ENCODE data around the gene GOLIM4.

The GOLIM4 gene

DNA sequence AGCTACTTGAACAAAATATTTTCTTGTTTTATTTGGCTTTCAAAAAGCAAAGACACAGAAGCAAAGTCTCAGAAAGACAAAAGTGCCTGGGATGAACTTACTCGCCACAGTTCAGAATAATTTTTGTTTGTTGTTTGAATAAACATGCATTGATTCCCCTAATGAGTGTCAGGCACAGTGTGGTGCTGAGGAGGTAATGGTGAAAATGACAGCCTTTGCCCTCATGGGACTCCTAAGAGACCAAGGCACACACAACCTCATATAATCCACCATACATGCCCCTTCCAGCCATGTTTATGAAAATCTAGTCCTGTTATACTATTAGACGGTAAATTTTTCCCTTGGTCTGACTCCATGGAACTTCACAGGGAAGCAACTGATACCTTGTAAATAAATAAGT lies 2.5 kb downstream of the GOLIM4 start:
- H2AFZ ChIP-seq (ENCODE audit: low read depth, low read length): no peak overlapping the region
- H3K36me3 ChIP-seq (ENCODE audit: insufficient read depth, low read length): no peaks in the 10 kb centered on the region
- peak overlapping the region; percentile 92 for H3K4me3 ChIP-seq (ENCODE audit: low read length)
- no peaks in the 10 kb centered on the region for H3K27me3 ChIP-seq (ENCODE audit: insufficient read depth, low read length)
- H3K4me1 ChIP-seq (ENCODE audit: insufficient read depth, low read length): peaks cover 28% of the 10 kb centered on the region
- no peaks in the 10 kb centered on the region for H3K9me3 ChIP-seq (ENCODE audit: low read length)

DNA sequence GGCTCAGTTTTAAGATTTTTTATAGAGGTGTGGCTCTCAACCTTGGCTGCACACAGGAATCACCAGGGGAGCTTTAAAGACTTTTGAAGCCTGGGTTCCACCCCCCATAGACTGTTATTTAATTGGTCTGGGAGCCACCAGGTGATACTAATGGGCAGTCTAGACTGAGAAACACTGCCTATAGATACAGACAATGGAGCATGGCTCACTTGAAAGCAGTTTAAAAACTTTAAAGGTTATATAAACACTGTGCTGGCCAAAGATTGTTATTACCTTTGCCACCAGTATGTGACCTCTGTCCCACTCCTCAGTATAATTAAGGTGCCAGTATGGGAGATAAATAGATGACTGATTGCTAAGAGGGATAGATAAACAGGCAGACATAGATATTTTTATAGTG lies 3.8 kb downstream of the GOLIM4 start:
- Histone ChIP-seq H2AFZ (ENCODE audit: low read depth, low read length) (no peak overlapping the region), H3K4me1 (ENCODE audit: insufficient read depth, low read length) (peaks cover 25% of the 10 kb centered on the region), H3K27me3 (ENCODE audit: insufficient read depth, low read length) (no peaks in the 10 kb centered on the region), H3K9me3 (ENCODE audit: low read length) (no peaks in the 10 kb centered on the region), H3K4me3 (ENCODE audit: low read length) (no peak overlapping the region), H3K36me3 (ENCODE audit: insufficient read depth, low read length) (no peaks in the 10 kb centered on the region)

DNA sequence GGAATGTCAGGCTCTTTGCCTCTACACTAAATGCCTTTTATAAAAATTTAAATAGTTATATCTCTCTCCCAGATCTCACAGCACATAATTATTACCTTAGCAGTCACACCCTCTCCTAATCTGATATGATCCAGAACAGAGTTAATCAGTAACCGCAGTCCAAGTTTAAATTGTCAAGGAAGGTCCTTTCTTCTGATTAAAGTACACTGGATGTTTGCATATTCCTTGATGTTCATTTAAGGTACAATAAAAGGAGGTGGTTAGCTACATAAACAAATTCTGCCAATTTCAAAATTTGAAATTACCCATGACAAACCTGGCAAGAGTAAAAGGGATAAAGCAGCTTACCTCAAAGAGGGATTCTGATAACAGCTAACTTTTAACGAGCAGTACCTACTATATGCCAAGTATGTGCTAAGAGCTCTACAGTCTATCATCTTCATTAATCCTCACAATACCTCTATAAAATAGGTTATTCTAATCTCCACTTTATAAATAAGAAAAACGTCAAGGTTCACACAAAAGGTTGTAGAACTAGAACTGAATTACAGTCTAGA lies 4.3 kb downstream of the GOLIM4 start:
- no peak overlapping the region for H3K4me3 ChIP-seq (ENCODE audit: low read length)
- H3K4me1 ChIP-seq (ENCODE audit: insufficient read depth, low read length): peaks cover 21% of the 10 kb centered on the region
- H3K27me3 ChIP-seq (ENCODE audit: insufficient read depth, low read length): no peaks in the 10 kb centered on the region
- H2AFZ ChIP-seq (ENCODE audit: low read depth, low read length): no peak overlapping the region
- no peaks in the 10 kb centered on the region for H3K36me3 ChIP-seq (ENCODE audit: insufficient read depth, low read length)
- H3K9me3 ChIP-seq (ENCODE audit: low read length): no peaks in the 10 kb centered on the region

DNA sequence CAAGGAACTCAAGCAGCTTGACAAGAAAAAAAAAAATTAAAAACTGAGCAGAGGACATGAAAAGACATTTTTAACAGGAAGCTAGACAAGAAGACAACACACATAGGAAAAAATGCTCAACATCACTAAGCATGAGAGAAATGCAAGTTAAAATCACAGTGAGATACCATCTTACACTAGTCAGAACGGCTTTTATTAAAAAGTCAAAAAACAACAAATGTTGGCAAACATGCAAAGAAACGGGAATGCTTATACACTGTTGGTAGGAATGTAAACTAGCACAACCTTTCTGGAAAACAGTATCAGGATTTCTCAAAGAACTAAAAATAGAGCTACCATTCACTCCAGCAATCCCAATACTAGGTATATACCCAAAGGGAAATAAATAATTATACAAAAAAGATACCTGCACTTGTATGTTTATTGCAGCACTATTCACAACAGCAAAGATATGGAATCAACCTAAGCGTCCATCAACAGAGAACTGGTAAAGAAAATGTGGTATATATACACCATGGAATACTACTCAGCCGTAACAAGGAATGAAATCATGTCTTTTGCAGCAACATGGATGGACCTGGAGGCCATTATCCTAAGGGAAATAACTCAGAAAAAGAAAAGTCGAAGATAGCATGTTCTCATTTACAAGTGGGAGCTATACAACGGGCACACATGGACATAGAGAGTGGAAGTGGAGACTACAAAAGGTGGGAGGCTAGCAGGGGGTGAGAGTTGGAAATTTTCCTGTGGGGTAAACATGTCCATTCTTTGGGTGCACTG lies 5.2 kb downstream of the GOLIM4 start:
- peaks cover 21% of the 10 kb centered on the region for H3K4me1 ChIP-seq (ENCODE audit: insufficient read depth, low read length)
- H3K27me3 ChIP-seq (ENCODE audit: insufficient read depth, low read length): no peaks in the 10 kb centered on the region
- H3K36me3 ChIP-seq (ENCODE audit: insufficient read depth, low read length): no peaks in the 10 kb centered on the region
- no peak overlapping the region for H3K4me3 ChIP-seq (ENCODE audit: low read length)
- peaks cover 2% of the 10 kb centered on the region for H3K9me3 ChIP-seq (ENCODE audit: low read length)
- no peak overlapping the region for H2AFZ ChIP-seq (ENCODE audit: low read depth, low read length)

DNA sequence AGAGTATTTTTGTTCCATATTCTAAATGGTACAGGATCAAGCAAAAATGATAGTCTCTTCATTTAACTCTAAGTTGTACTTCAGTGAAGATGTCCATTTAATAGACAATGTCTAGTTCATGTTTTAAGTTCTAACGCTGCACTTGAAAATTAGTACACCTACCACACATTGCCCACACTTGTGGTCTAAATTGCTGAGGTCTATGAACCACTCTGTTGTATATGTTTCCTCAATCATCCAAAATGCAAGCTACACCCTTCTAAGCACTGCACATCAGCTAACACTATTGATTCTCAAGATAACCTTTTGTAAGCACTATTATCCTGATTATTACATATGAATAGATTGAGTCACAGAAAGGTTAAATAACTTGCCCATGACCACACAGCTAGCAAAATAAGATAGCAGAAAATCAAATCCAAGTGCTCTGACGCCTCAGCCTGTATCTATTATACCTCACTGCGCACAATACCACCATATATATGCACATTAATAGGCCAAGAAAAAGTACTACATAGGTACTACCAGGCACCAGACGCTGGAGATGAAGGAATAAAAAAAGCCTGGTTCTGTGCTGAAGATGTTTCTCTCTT lies 6.4 kb downstream of the GOLIM4 start:
- Histone ChIP-seq H3K4me3 (ENCODE audit: low read length) (no peak overlapping the region), H3K36me3 (ENCODE audit: insufficient read depth, low read length) (no peaks in the 10 kb centered on the region), H3K9me3 (ENCODE audit: low read length) (peaks cover 4% of the 10 kb centered on the region), H3K4me1 (ENCODE audit: insufficient read depth, low read length) (peaks cover 21% of the 10 kb centered on the region), H3K27me3 (ENCODE audit: insufficient read depth, low read length) (no peaks in the 10 kb centered on the region), H2AFZ (ENCODE audit: low read depth, low read length) (no peak overlapping the region)

DNA sequence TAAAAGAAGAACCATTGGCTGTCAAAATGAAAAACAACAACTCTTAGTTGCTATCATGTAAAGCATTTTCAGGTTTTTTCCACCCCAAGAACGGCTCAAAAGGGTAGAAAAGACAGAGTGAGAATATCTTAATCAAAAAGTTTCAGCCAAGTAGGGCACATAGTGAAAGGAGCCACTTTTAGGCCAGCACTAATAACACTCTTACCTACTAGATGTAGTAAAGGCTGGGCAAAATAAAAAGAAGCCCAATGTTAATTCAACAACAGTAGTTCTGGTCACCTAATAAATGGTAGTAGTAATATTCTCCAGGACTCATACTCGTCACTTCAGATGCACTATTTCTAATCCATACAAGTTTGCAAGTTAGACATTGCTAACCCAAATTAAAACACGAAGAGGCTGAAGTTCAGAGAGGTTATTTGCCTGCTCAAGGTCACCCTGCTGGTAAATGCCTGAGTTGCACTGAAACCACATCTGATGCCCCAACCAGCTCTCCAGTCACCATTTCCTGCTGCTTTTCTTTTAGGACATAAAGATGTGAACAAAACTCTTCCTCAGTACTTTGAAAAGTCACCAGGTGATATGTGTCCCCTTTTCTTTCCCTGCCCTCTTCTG lies 7.5 kb downstream of the GOLIM4 start:
- Histone ChIP-seq H3K36me3 (ENCODE audit: insufficient read depth, low read length) (no peaks in the 10 kb centered on the region), H2AFZ (ENCODE audit: low read depth, low read length) (no peak overlapping the region), H3K9me3 (ENCODE audit: low read length) (peaks cover 4% of the 10 kb centered on the region), H3K4me1 (ENCODE audit: insufficient read depth, low read length) (peaks cover 12% of the 10 kb centered on the region), H3K4me3 (ENCODE audit: low read length) (no peak overlapping the region), H3K27me3 (ENCODE audit: insufficient read depth, low read length) (no peaks in the 10 kb centered on the region)

DNA sequence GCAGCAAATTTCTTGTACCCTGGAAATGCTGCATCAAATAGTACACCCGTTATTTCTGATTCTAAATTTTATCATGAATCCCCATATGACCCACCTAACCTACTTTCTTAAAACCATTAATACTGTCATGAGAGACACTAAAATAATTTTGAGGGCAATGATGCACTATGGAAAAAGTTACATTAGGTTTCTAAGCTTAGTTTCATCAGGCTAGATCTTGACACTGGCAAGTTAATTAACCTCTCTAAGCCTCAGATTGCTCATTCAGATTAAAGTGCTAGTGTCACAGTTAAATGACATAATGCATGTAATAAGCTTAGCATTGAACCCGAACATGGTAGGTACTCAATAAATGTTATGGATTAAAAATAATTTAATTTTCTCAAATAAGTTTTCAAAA lies 8.2 kb downstream of the GOLIM4 start:
- Histone ChIP-seq H3K27me3 (ENCODE audit: insufficient read depth, low read length) (no peaks in the 10 kb centered on the region), H3K36me3 (ENCODE audit: insufficient read depth, low read length) (no peaks in the 10 kb centered on the region), H3K4me1 (ENCODE audit: insufficient read depth, low read length) (peaks cover 5% of the 10 kb centered on the region), H3K4me3 (ENCODE audit: low read length) (no peak overlapping the region), H3K9me3 (ENCODE audit: low read length) (peaks cover 4% of the 10 kb centered on the region), H2AFZ (ENCODE audit: low read depth, low read length) (no peak overlapping the region)

DNA sequence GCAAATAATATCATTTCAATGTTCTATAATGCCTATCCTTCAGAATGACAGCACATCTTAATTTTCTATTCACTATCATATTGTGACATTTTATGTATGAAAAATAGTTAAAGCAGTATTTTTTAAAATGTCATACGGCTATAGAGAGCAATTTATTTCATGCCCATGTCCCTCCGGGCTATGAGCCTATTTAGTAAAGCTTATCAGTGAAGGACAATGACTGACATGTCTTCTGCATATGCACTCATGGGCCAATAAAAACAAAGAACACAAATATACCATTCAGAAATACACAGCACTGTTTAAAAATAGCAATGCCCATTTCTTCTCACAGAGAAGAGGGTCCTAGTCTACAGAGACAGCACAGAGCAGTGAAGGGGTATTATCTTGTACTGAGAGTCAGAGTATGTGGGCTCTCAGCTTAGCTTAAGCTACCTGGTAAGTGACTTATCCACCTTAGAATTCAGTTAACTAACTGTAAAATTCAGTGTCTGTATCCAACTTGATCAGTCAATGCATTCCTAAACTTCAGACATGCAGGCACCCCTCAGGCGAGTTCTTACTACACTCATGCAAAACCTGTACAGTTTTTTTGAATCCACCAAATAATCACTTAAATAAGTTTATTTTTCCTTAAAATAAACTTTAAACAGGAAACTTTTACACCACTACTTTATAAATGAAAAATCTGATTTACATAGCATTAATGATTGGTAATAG lies 9.0 kb downstream of the GOLIM4 start:
- no peak overlapping the region for H3K4me3 ChIP-seq (ENCODE audit: low read length)
- H3K36me3 ChIP-seq (ENCODE audit: insufficient read depth, low read length): no peaks in the 10 kb centered on the region

DNA sequence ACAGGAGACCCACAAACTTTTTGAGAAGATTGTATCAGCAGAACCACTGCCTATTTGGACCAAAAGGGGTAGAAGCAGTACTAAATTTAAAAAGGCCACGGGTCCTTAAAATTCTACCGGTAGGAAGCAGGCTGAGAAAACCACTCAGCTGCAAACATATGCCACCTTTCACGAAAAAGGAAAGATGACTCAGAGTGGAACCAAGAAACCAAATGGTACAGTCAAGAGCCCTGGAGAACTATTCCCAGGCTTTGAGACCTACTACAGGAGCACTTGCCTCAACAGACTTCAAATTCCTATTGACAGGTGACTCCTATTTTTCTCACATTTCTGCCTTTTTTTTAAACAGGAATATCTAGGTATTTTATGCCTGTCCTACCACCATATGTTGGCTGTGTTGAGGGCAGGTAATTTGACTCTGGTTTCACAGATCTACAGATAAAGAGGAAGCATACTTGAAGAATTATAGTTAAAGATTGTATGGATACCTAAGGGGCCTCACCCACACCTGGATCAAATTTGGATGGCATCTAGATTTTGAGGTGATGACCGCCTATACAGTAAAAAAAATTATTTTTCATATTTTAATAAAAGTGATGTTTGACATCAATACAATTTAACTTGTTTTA lies 10.1 kb downstream of the GOLIM4 start:
- Histone ChIP-seq H3K9me3 (ENCODE audit: low read length) (peaks cover 4% of the 10 kb centered on the region), H3K36me3 (ENCODE audit: insufficient read depth, low read length) (no peaks in the 10 kb centered on the region), H3K4me1 (ENCODE audit: insufficient read depth, low read length) (no peaks in the 10 kb centered on the region), H3K27me3 (ENCODE audit: insufficient read depth, low read length) (no peaks in the 10 kb centered on the region), H3K4me3 (ENCODE audit: low read length) (no peak overlapping the region), H2AFZ (ENCODE audit: low read depth, low read length) (no peak overlapping the region)

More for the DNA sequence above, 9.0 kb downstream of the GOLIM4 start:
- Histone ChIP-seq H3K4me1 (ENCODE audit: insufficient read depth, low read length) (no peaks in the 10 kb centered on the region), H3K9me3 (ENCODE audit: low read length) (peaks cover 4% of the 10 kb centered on the region), H2AFZ (ENCODE audit: low read depth, low read length) (no peak overlapping the region), H3K27me3 (ENCODE audit: insufficient read depth, low read length) (no peaks in the 10 kb centered on the region)

DNA sequence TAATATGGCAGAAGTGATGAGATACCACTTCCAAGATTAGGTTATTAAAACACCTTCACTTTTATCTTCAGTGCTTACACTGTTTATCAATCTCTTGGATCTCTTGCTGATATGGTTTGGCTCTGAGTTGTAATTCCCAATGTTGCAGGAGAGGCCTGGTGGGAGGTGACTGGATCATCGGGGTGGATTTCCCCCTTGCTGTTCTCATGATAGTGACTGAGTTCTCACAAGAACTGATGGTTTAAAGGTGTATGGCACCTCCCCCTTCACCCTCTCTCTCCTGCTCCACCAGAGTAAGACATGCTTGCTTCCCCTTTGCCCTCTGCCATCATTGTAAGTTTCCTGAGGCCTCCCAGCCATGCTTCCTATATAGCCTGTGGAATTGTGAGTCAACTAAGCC lies 11.8 kb downstream of the GOLIM4 start:
- Histone ChIP-seq H2AFZ (ENCODE audit: low read depth, low read length) (no peak overlapping the region), H3K4me1 (ENCODE audit: insufficient read depth, low read length) (no peaks in the 10 kb centered on the region), H3K27me3 (ENCODE audit: insufficient read depth, low read length) (no peaks in the 10 kb centered on the region), H3K9me3 (ENCODE audit: low read length) (peaks cover 4% of the 10 kb centered on the region), H3K36me3 (ENCODE audit: insufficient read depth, low read length) (no peaks in the 10 kb centered on the region), H3K4me3 (ENCODE audit: low read length) (no peak overlapping the region)

DNA sequence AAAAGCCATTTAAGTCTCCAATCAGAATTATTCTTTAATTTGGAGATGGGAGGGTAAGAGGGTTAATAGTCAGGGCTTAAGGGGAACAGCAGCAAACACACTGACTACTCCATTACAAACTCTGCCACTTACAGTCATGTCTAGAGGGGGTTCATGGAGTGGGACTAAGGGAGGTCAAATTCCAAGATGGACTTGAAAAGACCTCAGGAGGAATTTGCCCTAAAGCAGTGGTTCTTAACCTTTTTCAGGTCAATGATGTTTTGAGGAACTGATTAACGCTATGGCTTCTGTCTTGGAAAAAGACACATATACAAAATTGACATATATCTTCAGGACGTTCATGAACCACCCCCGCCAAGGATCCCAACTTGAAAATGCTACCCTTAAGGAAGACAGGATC lies 13.9 kb downstream of the GOLIM4 start:
- Histone ChIP-seq H3K9me3 (ENCODE audit: low read length) (peaks cover 7% of the 10 kb centered on the region), H3K36me3 (ENCODE audit: insufficient read depth, low read length) (no peaks in the 10 kb centered on the region)

DNA sequence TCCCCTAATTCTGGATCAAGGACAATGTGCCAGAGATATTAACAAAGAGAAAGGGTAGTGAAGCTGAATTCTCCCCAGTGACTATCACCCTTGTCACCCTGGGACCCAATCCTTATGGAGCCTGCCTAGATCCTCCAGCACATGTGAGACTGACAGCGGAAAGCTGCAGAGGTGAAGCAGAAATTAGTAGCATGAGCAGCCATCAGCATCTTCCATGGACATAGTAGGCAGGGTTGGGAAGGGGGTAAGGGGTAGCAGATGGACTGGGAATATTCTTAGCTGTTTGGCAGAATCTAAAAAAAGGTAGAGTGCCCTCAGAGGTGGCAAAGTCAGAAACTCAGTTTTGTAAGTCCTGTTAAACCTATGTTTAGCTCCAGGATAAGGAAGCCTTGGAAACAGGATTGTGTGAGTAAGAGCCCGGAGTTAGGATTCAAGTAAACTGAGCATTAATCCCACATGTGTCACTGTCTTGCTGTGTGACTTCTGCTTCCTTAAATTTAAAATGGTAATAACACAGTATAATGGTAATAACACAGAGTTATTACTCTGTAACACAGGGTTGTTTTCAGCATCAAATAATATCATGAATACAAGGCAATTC lies 14.5 kb downstream of the GOLIM4 start:
- peaks cover 7% of the 10 kb centered on the region for H3K9me3 ChIP-seq (ENCODE audit: low read length)
- H3K27me3 ChIP-seq (ENCODE audit: insufficient read depth, low read length): no peaks in the 10 kb centered on the region
- no peaks in the 10 kb centered on the region for H3K36me3 ChIP-seq (ENCODE audit: insufficient read depth, low read length)
- H3K4me3 ChIP-seq (ENCODE audit: low read length): no peak overlapping the region
- H3K4me1 ChIP-seq (ENCODE audit: insufficient read depth, low read length): no peaks in the 10 kb centered on the region
- H2AFZ ChIP-seq (ENCODE audit: low read depth, low read length): no peak overlapping the region

More for the DNA sequence above, 13.9 kb downstream of the GOLIM4 start:
- H3K27me3 ChIP-seq (ENCODE audit: insufficient read depth, low read length): no peaks in the 10 kb centered on the region
- no peak overlapping the region for H2AFZ ChIP-seq (ENCODE audit: low read depth, low read length)
- no peak overlapping the region for H3K4me3 ChIP-seq (ENCODE audit: low read length)
- no peaks in the 10 kb centered on the region for H3K4me1 ChIP-seq (ENCODE audit: insufficient read depth, low read length)
